ENCODE results near the gene LAMA1.

Gene LAMA1, protein sequence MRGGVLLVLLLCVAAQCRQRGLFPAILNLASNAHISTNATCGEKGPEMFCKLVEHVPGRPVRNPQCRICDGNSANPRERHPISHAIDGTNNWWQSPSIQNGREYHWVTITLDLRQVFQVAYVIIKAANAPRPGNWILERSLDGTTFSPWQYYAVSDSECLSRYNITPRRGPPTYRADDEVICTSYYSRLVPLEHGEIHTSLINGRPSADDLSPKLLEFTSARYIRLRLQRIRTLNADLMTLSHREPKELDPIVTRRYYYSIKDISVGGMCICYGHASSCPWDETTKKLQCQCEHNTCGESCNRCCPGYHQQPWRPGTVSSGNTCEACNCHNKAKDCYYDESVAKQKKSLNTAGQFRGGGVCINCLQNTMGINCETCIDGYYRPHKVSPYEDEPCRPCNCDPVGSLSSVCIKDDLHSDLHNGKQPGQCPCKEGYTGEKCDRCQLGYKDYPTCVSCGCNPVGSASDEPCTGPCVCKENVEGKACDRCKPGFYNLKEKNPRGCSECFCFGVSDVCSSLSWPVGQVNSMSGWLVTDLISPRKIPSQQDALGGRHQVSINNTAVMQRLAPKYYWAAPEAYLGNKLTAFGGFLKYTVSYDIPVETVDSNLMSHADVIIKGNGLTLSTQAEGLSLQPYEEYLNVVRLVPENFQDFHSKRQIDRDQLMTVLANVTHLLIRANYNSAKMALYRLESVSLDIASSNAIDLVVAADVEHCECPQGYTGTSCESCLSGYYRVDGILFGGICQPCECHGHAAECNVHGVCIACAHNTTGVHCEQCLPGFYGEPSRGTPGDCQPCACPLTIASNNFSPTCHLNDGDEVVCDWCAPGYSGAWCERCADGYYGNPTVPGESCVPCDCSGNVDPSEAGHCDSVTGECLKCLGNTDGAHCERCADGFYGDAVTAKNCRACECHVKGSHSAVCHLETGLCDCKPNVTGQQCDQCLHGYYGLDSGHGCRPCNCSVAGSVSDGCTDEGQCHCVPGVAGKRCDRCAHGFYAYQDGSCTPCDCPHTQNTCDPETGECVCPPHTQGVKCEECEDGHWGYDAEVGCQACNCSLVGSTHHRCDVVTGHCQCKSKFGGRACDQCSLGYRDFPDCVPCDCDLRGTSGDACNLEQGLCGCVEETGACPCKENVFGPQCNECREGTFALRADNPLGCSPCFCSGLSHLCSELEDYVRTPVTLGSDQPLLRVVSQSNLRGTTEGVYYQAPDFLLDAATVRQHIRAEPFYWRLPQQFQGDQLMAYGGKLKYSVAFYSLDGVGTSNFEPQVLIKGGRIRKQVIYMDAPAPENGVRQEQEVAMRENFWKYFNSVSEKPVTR (N-terminal part only)

DNA sequence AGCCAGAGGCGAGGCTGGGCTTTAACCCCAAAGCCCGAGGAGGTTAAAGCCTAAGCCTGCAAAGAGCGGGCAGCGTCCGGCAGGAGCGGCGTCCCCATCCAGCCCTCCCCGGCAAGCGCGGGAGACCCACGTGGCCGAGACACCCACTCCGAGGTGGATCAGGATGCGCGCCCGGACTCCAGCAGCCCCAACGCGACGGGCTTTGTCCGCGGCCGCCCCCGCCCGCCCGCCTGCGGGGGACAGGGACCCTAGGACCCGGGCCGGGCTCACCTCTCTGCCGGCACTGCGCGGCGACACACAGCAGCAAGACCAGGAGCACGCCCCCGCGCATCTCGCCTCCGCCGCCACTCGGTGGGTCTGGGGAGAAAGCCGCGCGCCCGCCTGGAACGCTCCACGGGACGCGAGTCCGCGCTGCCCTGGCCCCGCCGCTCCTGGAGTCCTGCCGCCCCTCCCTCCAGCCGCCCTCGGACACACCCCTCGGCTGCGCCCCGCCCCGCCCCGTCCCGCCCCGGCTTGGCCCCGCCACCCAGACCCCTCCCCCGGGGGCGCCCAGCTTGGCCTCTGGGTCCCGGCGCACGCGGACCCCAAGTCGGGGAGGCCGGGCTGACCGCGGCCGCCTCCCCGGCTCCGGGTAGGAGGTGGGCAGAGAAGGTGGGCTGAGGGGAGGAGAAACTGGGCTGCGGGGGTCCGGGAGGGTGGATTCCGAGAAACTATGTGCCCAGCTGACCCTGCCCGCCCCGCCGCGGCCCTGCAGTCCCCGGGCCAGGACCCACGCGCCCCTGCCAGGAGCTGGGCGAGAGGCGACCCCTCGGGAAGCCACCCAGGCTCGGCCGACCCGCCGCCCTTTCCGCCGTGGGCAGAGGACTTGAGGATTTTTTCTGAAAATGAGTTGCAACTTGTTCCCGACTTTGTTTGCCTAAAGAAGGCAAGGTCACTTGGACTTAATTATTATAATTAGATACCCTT, at the start of gene LAMA1:
LAMA1 (minus strand) TSS at position 408 of the 966 bp plus-strand sequence; CDS start at position 331, 77 bp downstream.
- TF ChIP-seq, protein P1, sequence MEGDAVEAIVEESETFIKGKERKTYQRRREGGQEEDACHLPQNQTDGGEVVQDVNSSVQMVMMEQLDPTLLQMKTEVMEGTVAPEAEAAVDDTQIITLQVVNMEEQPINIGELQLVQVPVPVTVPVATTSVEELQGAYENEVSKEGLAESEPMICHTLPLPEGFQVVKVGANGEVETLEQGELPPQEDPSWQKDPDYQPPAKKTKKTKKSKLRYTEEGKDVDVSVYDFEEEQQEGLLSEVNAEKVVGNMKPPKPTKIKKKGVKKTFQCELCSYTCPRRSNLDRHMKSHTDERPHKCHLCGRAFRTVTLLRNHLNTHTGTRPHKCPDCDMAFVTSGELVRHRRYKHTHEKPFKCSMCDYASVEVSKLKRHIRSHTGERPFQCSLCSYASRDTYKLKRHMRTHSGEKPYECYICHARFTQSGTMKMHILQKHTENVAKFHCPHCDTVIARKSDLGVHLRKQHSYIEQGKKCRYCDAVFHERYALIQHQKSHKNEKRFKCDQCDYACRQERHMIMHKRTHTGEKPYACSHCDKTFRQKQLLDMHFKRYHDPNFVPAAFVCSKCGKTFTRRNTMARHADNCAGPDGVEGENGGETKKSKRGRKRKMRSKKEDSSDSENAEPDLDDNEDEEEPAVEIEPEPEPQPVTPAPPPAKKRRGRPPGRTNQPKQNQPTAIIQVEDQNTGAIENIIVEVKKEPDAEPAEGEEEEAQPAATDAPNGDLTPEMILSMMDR (IDR thresholded peaks at IDR 0.05; ENCODE audit: low read depth, low read length): no peak
- no peak for DNase-seq (ENCODE audit: low read depth, low spot score)
- peak within 1 kb of the TSS; percentile 47 for H3K4me3 ChIP-seq (ENCODE audit: low read depth, low read length)
- in situ Hi-C loops (cut with HindIII; ENCODE audit: low sequenced_read_pairs): no loop called here

DNA sequence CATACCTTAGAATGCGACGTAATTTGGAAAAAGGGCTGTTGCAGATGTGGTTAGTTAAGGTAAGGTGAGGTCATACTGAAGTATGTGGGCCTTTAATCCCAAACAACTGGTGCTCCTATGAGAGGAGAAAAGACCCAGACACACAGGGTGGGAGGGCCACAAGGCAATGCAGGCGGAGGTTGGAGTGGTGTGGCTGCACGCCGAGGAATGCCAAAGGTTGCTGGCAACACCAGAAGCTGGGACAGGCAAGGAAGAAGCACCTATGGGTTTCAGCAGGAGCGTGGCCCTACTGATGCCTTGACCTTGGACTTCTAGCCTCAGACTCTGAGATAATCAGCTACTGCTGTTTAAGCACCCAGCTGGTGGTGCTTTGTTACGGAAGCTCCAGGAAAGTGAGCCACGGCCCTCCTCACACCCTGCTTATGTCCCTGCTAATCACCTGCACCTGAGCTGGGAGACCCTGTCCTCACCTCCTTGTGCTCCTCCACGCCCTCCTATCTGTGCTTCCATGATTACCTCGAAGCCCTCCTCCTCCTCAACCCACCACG, 48.3 kb upstream of the LAMA1 start:
- DNase-seq (ENCODE audit: low read depth, low spot score): no peak
- in situ Hi-C loops (cut with HindIII; ENCODE audit: low sequenced_read_pairs): no loop called here
- TF ChIP-seq, protein P1 (IDR thresholded peaks at IDR 0.05; ENCODE audit: low read depth, low read length): no peak
- H3K4me3 ChIP-seq (ENCODE audit: low read depth, low read length): no peak overlapping the region

DNA sequence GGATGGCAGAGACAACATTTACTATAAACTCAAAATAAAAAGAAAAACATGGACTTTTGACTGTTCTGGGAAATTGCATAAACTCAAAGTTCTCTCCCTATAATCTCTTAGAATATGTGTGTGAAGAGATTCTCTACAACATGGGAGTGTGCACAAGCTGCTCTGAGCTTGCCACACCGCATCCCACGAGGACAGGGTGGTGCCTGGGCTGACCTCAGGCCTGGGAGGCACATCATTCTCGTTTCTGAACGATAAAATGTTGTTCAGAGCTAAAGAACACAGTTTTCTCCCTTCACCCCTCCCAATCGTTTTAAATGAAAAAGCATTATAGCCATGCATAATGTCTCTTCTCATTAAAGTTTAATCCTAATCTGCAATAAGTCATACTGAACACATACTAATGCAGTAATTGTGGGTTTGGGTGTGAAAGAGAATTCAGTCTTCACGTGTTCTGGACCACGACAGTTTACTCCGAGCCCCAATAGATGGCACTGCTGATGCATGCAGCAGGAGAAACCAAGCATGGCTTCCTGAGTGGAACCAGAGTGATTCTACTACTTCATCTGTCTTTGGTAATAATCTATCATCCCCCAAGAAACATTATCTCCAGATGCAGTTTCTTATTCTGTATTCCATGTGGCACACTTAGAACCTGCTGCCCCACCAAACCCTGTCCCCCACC, 46.9 kb upstream of the LAMA1 start:
- in situ Hi-C loops (cut with HindIII; ENCODE audit: low sequenced_read_pairs): no loop called here
- no peak overlapping the region for H3K4me3 ChIP-seq (ENCODE audit: low read depth, low read length)
- TF ChIP-seq, protein P1 (IDR thresholded peaks at IDR 0.05; ENCODE audit: low read depth, low read length): peak; percentile 38
- DNase-seq (ENCODE audit: low read depth, low spot score): no peak

DNA sequence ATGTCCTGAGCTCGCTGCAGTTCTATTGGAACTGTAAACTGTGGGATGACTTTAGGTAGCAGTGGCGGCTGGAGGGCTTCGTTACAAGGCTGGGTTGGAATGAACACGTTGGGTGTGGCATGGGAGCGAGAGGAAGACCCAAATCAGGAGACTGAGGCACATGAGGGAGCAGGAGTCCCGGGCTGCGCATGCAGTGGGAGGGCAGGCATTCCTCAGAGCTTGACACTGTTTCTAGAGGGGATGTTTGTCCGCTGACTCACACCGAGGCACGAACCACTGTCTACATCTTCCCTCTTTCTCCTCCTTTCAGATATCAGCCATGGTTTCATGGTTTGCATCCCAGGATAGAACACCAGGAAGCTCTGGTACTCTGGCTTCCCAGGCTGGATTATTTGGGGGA, 40.6 kb upstream of the LAMA1 start:
- in situ Hi-C loops (cut with HindIII; ENCODE audit: low sequenced_read_pairs): no loop called here
- no peak overlapping the region for H3K4me3 ChIP-seq (ENCODE audit: low read depth, low read length)
- TF ChIP-seq, protein P1 (IDR thresholded peaks at IDR 0.05; ENCODE audit: low read depth, low read length): no peak
- DNase-seq (ENCODE audit: low read depth, low spot score): peak; percentile 52

DNA sequence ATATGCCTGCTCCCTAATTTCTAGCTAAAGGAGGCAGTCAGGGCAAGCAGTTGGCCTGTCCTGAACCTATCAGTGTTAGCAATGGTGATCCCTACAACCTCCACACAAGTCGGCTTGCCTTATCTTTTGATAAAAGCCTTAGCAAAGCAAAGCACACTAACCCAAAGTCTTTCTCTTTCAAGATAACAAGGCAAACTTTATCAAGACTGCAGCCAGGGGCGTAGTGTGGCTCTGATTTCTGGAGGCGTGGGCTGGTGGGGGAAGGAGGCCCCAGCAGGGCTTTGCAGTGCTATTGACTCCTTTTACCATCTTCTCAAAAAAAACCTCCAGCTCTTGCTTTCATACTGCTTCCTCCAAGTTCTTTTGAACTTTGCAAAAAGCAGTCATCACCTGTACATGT, 40.2 kb upstream of the LAMA1 start:
- TF ChIP-seq, protein P1 (IDR thresholded peaks at IDR 0.05; ENCODE audit: low read depth, low read length): no peak
- no peak overlapping the region for H3K4me3 ChIP-seq (ENCODE audit: low read depth, low read length)
- no peak for DNase-seq (ENCODE audit: low read depth, low spot score)
- in situ Hi-C loops (cut with HindIII; ENCODE audit: low sequenced_read_pairs): no loop called here
